Esophagus muscularis mucosa (tissue), 4 donors: ENCODE data around the gene LRRC25. TPM values are rescaled to one million over a fixed set of nuclear protein-coding genes. Genes with fewer than 3 reads are reported as not detected.
"Not testable (repeated sequence)": the region's sequence is repeated elsewhere in the genome, so short reads cannot be mapped to it uniquely, and the experiment has no call there.

Experiments used
- DNase-seq: peaks from one replicate; pipeline ENCODE4 v3.0.0-alpha.2; 2017; ENCODE audit errors: extremely low spot score
- H3K27ac ChIP-seq, 4 donors: fragments of 200-600 bp; sonication (generic); replicated peaks in 1 of 4; 1 replicate in 3 of 4; 2 replicates in 1 of 4; pipeline ENCODE4 v1.5.1; 2016 to 2019; ENCODE audit warnings: mild to moderate bottlenecking in 1 of 4
- H3K27me3 ChIP-seq, 4 donors: fragments of 200-600 bp; sonication (generic); one replicate each; pipeline versions ENCODE4 v1.5.1 to v1.6.0; 2016 to 2019
- H3K36me3 ChIP-seq, 4 donors: fragments of 200-600 bp; sonication (generic); one replicate each; pipeline ENCODE4 v1.5.1; 2016 to 2019
- H3K4me1 ChIP-seq, 4 donors: fragments of 200-600 bp; sonication (generic); one replicate each; pipeline ENCODE4 v1.5.1; 2016 to 2019
- H3K4me3 ChIP-seq, 4 donors: fragments of 200-600 bp; sonication (generic); 1 replicate in 2 of 4; 2 replicates in 2 of 4; pipeline ENCODE4 v1.5.1; 2016 to 2019; ENCODE audit warnings: mild to moderate bottlenecking in 4 of 4, moderate library complexity in 1 of 4
- H3K9me3 ChIP-seq, 4 donors: fragments of 200-600 bp; sonication (generic); 1 replicate in 3 of 4; 2 replicates in 1 of 4; pipeline ENCODE4 v1.5.1; 2016 to 2019
- EP300 ChIP-seq: sonication (generic); formaldehyde crosslinking; IDR thresholded peaks from one replicate; pipeline ENCODE4 v1.6.1; 2017; ENCODE audit warnings: antibody characterized with exemption
- POLR2A ChIP-seq: fragments of 450-650 bp; IDR thresholded peaks from one replicate; pipeline ENCODE4 v1.6.1; 2017; ENCODE audit warnings: antibody characterized with exemption, moderate library complexity, mild to moderate bottlenecking, low read depth
- POLR2AphosphoS5 ChIP-seq, 2 donors: sonication (generic); formaldehyde crosslinking; IDR thresholded peaks; one replicate each; pipeline ENCODE4 v1.6.1; 2017; ENCODE audit warnings: antibody characterized with exemption in 2 of 2
- WGBS: methylation state at CpG from one replicate; pipeline ENCODE4 v1.1.5; 2018; 5-methylcytosine and 5-hydroxymethylcytosine counted together
- intact Hi-C: fragments of 100-400 bp; cut with DNase I; formaldehyde crosslinking; loops from one replicate; pipeline ENCODE4 v1.15.1; 2023
- total RNA-seq, 4 donors: library from RNA; depleted of rRNA; stranded (reverse); fragments of >200 nt; gene quantifications; one replicate each; pipeline versions ENCODE4 v1.1.0 to v1.2.1, GENCODE V29; 2016
- TF ChIP-seq, protein P1 (sequence below), 3 experiments: fragments of 200-600 bp in 2 of 3; fragments of 450-650 bp in 1 of 3; sonication (generic) in 2 of 3; IDR thresholded peaks; one replicate each; pipeline ENCODE4 v1.5.1; 2017 to 2019; ENCODE audit warnings: antibody characterized with exemption in 3 of 3, mild to moderate bottlenecking in 2 of 3, moderate library complexity in 1 of 3

Gene LRRC25
- total RNA-seq, 4 donors from 2014 or later, result 5.8 to 20.4 (median 7.0) TPM

DNA sequence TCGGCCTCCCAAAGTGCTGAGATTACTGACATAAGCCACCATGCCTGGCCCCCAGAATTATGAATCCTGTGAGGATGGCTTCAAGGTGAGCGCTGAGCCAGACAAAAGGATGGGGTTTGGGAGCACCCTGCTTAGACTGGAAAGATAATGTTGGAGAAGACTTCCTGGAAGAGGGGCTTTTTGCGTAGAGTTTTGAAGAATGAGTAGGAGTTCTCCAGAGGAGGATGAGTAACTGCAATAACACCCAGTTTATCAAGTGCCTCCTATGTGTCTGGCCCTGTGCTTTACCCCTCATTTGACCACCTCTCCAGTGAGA is 12.1 kb downstream of the LRRC25 start:
- peak overlapping the region in 1 of 4 donors; percentile 36 for H3K27ac ChIP-seq
- H3K9me3 ChIP-seq, result no peaks in the 10 kb centered on the region
- 100% methylated on average over 2 of the region's 3 CpGs for WGBS
- no peaks in the 10 kb centered on the region for H3K36me3 ChIP-seq
- no peak for TF ChIP-seq EP300
- TF ChIP-seq POLR2AphosphoS5 (IDR thresholded peaks at IDR 0.05), result no peak
- no peak for TF ChIP-seq POLR2A
- H3K4me1 ChIP-seq, result peaks cover 17 to 39% (median 35%) of the 10 kb centered on the region in 4 donors
- no peak for DNase-seq
- H3K27me3 ChIP-seq, result peaks cover 0 to 37% (median 0%) of the 10 kb centered on the region in 4 donors
- intact Hi-C loops, result no loop called here
- H3K4me3 ChIP-seq, result no peak overlapping the region

DNA sequence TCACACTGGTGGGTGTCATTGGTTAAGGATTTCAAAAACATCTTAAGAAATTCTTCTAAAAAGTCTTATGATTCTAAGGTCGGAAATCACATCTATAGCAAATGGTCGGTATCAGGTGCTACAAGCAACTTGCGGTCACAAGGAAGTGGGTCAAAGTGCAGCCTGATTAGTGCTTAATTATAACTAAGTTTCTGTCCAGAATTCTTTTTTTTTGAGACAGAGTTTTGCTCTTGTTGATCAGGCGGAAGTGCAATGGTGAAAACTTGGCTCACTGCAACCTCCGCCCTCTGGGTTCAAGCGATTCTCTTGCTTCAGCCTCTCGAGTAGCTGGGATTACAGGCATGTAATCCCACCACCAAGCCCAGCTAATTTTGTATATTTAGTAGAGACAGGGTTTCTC is 12.6 kb downstream of the LRRC25 start:
- Histone ChIP-seq H3K27ac (no peak overlapping the region), H3K4me1 (peaks cover 20 to 44% (median 40%) of the 10 kb centered on the region in 4 donors), H3K36me3 (no peaks in the 10 kb centered on the region), H3K4me3 (no peak overlapping the region), H3K27me3 (peaks cover 0 to 37% (median 0%) of the 10 kb centered on the region in 4 donors), H3K9me3 (no peaks in the 10 kb centered on the region)
- intact Hi-C loops, result no loop called here
- DNase-seq, result no peak
- 91% methylated on average over 7 of the region's 7 CpGs for WGBS
- no peak for TF ChIP-seq POLR2A
- TF ChIP-seq POLR2AphosphoS5 (IDR thresholded peaks at IDR 0.05), result no peak
- TF ChIP-seq EP300, result no peak
- TF ChIP-seq, protein P1, sequence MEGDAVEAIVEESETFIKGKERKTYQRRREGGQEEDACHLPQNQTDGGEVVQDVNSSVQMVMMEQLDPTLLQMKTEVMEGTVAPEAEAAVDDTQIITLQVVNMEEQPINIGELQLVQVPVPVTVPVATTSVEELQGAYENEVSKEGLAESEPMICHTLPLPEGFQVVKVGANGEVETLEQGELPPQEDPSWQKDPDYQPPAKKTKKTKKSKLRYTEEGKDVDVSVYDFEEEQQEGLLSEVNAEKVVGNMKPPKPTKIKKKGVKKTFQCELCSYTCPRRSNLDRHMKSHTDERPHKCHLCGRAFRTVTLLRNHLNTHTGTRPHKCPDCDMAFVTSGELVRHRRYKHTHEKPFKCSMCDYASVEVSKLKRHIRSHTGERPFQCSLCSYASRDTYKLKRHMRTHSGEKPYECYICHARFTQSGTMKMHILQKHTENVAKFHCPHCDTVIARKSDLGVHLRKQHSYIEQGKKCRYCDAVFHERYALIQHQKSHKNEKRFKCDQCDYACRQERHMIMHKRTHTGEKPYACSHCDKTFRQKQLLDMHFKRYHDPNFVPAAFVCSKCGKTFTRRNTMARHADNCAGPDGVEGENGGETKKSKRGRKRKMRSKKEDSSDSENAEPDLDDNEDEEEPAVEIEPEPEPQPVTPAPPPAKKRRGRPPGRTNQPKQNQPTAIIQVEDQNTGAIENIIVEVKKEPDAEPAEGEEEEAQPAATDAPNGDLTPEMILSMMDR (IDR thresholded peaks at IDR 0.05), result no peak

DNA sequence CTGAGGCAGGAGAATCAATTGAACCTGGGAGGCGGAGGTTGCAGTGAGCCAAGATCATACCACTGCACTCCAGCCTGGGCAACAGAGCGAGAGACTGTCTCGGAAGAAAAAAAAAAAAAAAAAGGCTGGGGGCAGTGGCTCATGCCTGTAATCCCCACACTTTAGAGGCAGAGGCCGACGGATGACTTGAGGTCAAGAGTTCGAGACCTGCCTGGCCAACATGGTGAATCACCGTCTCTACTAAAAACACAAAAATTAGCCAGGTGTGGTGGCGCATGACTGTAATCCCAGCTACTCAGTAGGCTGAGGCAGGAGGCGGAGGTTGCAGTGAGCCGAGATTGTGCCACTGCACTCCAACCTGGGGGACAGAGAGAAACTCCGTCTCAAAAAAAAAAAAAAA is 13.8 kb downstream of the LRRC25 start:
- H3K4me3 ChIP-seq, DNase-seq, H3K9me3 ChIP-seq, H3K27ac ChIP-seq, intact Hi-C loops, H3K36me3 ChIP-seq: not testable (repeated sequence)
- peaks cover 0 to 37% (median 0%) of the 10 kb centered on the region in 4 donors for H3K27me3 ChIP-seq
- WGBS, result 85% methylated on average over 11 of the region's 11 CpGs
- H3K4me1 ChIP-seq, result peaks cover 18 to 43% (median 41%) of the 10 kb centered on the region in 4 donors

DNA sequence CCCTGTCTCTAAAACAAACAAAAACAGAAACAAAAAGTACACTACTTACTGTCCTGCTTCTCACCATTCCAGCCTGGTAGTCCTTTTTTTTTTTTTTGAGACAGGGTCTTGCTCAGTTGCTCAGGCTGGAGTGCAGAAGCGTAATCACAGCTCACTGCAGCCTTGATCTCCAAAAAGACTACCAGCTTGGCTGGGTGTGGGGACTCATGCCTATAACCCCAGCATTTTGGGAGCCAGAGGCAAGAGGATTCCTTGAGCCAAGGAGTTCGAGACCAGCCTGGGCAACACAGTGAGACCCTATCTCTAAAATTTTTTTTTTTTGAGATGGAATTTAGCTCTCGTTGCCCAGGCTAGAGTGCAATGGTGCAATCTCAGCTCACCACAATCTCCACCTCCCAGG is 16.6 kb downstream of the LRRC25 start:
- Histone ChIP-seq H3K9me3 (no peaks in the 10 kb centered on the region), H3K27me3 (peaks cover 0 to 28% (median 0%) of the 10 kb centered on the region in 4 donors), H3K27ac (peak overlapping the region; percentile 70 to 75 (median 71)), H3K36me3 (no peaks in the 10 kb centered on the region), H3K4me1 (peaks cover 11 to 24% (median 18%) of the 10 kb centered on the region in 4 donors), H3K4me3 (no peak overlapping the region)
- DNase-seq, result no peak
- WGBS, result 64% methylated on average over 3 of the region's 3 CpGs
- intact Hi-C loops, result no loop called here
- no peak for TF ChIP-seq EP300

DNA sequence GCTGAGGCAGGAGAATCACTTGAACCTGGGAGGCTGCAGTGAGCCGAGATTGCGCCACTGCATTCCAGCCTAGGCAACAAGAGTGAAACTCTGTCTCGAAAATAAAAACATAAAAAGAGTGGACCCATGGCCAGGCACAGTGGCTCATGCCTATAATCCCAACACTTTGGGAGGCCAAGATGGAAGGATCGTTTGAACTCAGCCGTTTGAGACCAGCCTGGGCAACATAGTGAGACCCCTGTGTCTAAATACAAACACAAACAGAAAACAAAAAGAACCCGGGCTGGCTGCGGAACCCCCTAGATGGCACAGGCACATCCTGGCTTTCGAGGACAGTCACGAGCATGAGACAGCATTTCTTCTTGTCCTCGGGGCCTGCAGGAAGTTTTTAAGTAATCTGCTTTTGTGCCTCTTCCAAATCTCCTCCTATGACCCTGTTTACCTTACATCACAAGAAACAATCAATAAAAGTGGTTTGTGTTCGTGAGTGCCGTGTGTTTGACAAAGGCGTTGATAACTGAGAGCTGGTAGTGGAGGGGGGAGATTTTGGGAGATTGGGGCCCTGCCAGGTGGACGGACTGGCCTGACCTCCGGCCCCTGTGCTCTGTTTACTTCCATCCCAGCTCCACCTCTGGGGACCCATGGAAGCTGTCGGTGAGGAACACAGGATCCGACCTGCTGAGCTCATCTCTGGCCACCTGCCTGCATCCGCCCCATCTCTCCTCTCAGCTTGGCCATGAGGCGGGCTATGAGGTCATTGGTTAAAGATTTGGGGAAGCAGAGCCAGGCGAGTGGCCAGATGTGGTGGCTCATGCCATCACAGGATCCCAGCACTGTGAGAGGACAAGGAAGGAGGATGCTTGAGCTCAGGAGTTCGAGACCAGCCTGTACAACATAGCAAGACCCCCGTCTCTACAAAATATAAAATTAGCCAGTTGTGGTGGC is 17.3 kb downstream of the LRRC25 start:
- peak overlapping the region; percentile 70 to 75 (median 71) for H3K27ac ChIP-seq

DNA sequence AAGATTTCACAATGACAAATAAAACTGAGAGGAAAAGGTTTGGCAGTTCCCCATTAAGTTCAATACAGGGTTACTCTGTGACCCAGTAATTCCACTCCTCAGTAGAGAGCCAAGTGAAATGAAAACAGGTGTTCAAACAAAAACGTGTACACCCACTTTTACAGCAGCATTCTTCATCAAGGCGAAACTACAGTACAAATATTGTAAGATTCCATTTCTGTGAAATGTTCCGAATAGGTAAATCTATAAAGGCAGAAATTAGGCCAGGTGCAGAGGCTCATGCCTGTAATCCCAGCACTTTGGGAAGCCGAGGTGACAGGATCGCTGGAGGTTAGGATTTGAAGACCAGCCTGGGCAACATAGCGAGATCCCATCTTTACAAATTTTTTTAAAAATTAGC is 20.4 kb downstream of the LRRC25 start:
- no peak for TF ChIP-seq POLR2A
- TF ChIP-seq, protein P1 (IDR thresholded peaks at IDR 0.05), result no peak
- no peak for TF ChIP-seq POLR2AphosphoS5 (IDR thresholded peaks at IDR 0.05)
- no peak for TF ChIP-seq EP300
- intact Hi-C loops, result no loop called here
- no peaks in the 10 kb centered on the region for H3K36me3 ChIP-seq
- no peak overlapping the region for H3K4me3 ChIP-seq
- H3K27me3 ChIP-seq, result peaks cover 0 to under 1% (median 0%) of the 10 kb centered on the region in 4 donors
- no peak for DNase-seq
- 84% methylated on average over 6 of the region's 6 CpGs for WGBS
- H3K9me3 ChIP-seq, result no peaks in the 10 kb centered on the region
- peaks cover 26 to 43% (median 38%) of the 10 kb centered on the region in 4 donors for H3K4me1 ChIP-seq
- peak overlapping the region in 1 of 4 donors; percentile 11 for H3K27ac ChIP-seq

More for the DNA sequence above, 17.3 kb downstream of the LRRC25 start:
- peaks cover 9 to 25% (median 18%) of the 10 kb centered on the region in 4 donors for H3K4me1 ChIP-seq
- peak; percentile 31 to 83 for TF ChIP-seq POLR2AphosphoS5 (IDR thresholded peaks at IDR 0.05)
- TF ChIP-seq EP300, result no peak
- H3K4me3 ChIP-seq, result no peak overlapping the region
- peak; percentile 97 for DNase-seq
- intact Hi-C loops, result no loop called here
- no peaks in the 10 kb centered on the region for H3K9me3 ChIP-seq
- WGBS, result 39% methylated on average over 21 of the region's 22 CpGs
- no peaks in the 10 kb centered on the region for H3K36me3 ChIP-seq
- peaks cover 0 to 25% (median 0%) of the 10 kb centered on the region in 4 donors for H3K27me3 ChIP-seq
